Uterus (tissue), 2 donors: Measurements from ENCODE around the gene MLXIP.

Experiments
- POLR2A ChIP-seq, 2 donors: fragments of 450-650 bp; IDR thresholded peaks; one replicate each; pipeline ENCODE4 v1.6.1; 2016; ENCODE audit warnings: antibody characterized with exemption in 2 of 2, mild to moderate bottlenecking in 1 of 2, moderate library complexity in 1 of 2
- TF ChIP-seq, protein P1 (sequence below), 4 experiments: fragments of 200-600 bp in 2 of 4; fragments of 450-650 bp in 2 of 4; sonication (generic) in 2 of 4; IDR thresholded peaks; one replicate each; pipeline ENCODE4 v1.5.1; 2016 to 2019; ENCODE audit warnings: antibody characterized with exemption in 4 of 4, mild to moderate bottlenecking in 2 of 4, moderate library complexity in 1 of 4

GRCh38 chr12:122158700-122159285 lies 80.2 kb downstream of the MLXIP start:
- TF ChIP-seq, protein P1, sequence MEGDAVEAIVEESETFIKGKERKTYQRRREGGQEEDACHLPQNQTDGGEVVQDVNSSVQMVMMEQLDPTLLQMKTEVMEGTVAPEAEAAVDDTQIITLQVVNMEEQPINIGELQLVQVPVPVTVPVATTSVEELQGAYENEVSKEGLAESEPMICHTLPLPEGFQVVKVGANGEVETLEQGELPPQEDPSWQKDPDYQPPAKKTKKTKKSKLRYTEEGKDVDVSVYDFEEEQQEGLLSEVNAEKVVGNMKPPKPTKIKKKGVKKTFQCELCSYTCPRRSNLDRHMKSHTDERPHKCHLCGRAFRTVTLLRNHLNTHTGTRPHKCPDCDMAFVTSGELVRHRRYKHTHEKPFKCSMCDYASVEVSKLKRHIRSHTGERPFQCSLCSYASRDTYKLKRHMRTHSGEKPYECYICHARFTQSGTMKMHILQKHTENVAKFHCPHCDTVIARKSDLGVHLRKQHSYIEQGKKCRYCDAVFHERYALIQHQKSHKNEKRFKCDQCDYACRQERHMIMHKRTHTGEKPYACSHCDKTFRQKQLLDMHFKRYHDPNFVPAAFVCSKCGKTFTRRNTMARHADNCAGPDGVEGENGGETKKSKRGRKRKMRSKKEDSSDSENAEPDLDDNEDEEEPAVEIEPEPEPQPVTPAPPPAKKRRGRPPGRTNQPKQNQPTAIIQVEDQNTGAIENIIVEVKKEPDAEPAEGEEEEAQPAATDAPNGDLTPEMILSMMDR (IDR thresholded peaks at IDR 0.05), result no peak
- no peak for TF ChIP-seq POLR2A (IDR thresholded peaks at IDR 0.05)
